H1 (cell line): ENCODE data around the gene KCNJ13. TPM values are rescaled to one million over a fixed set of nuclear protein-coding genes. Genes with fewer than 3 reads are reported as not detected.

ENCODE experiments used
- CHD2 ChIP-seq: IDR thresholded peaks from 2 replicates; pipeline ENCODE4 v1.6.1; 2012; ENCODE audit warnings: low read length, improper control_type of control experiment
- CTCF ChIP-seq, 3 experiments: IDR thresholded peaks; 1 replicate in 2 of 3; 2 replicates in 1 of 3; pipeline versions ENCODE4 v1.5.1 to v1.6.1; 2011; ENCODE audit warnings: low read length in 3 of 3, mild to moderate bottlenecking in 3 of 3, inconsistent platforms in 2 of 3, low read depth in 1 of 3, moderate library complexity in 1 of 3; ENCODE audit not compliant: insufficient read depth in 1 of 3; ENCODE audit errors: control extremely low read depth in 1 of 3
- NANOG ChIP-seq: IDR thresholded peaks from 2 replicates; pipeline ENCODE4 v1.6.1; 2011; ENCODE audit warnings: low read length, low read depth, mild to moderate bottlenecking, inconsistent platforms; ENCODE audit not compliant: insufficient read depth, poor library complexity, severe bottlenecking
- RFX5 ChIP-seq: IDR thresholded peaks from 2 replicates; pipeline ENCODE4 v1.6.1; 2011; ENCODE audit warnings: low read depth, low read length, improper control_type of control experiment, borderline replicate concordance
- RXRA ChIP-seq: IDR thresholded peaks from 2 replicates; pipeline ENCODE4 v1.6.1; 2011; ENCODE audit warnings: low read depth, mild to moderate bottlenecking, low read length, moderate library complexity; ENCODE audit not compliant: insufficient read depth
- polyA plus RNA-seq, 7 experiments: library from polyadenylated mRNA; depleted of rRNA in 3 of 7; stranded (reverse) in 5 of 7; unstranded in 2 of 7; fragments of >200 nt in 5 of 7; fragments of 200-250 nt in 2 of 7; gene quantifications; 1 replicate in 5 of 7; 2 replicates in 1 of 7; 4 replicates in 1 of 7; pipeline versions ENCODE4 v1.2.1 to v1.2.3, GENCODE V29; 2011 to 2013; ENCODE audit warnings: missing spikeins in 2 of 7, mixed read lengths in 2 of 7
- total RNA-seq: library from RNA; stranded (reverse); fragmentation: NEBNext Ultra II Directional; extraction: Animal tissue kit (Norgen Biotek cat#: 25700); gene quantifications from 2 replicates; pipeline ENCODE4 v1.2.1, GENCODE V29; 2021

KCNJ13 gene
- total and polyA plus RNA-seq, 2 of the 8 experiments (the other 6 are each of a cell fraction or from before 2014, with no cell fraction given) = not detected

GRCh38 chr2:232800166-232800565 lies 23.8 kb upstream of the KCNJ13 start (continued):
- no peak for TF ChIP-seq RFX5
- TF ChIP-seq CTCF (IDR thresholded peaks at IDR 0.05; ENCODE audit: control extremely low read depth in 1 of 3, insufficient read depth in 1 of 3, low read depth in 1 of 3, low read length in 3 of 3) = no peak
- no peak for TF ChIP-seq RXRA
- no peak for TF ChIP-seq NANOG
- TF ChIP-seq CHD2 = no peak
